ENCODE results near the gene WFS1.
A peak's percentile ranks its signal among the peaks of the same experiment; 100 is the strongest.

Gene WFS1

DNA sequence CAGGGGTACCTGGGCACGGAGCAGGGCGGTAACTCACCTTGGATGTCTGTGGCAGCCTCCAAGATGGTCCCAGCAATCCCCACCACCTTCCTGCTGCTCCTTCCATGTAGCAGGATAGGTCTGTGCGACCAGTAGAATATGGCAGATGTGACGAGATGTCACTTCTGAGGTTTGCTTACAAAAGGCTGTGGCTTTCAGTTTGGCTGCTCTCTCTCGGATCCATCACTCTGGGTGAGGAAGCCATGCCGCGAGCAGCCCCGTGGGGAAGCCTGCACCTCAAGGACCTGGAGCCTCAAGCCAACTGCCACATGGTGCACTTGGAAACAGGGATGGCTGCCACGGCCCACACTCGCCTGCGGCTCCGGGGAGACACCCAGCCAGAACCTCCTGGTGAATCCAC, 37.6 kb downstream of the WFS1 start:
- no peak overlapping the region for H3K4me3 ChIP-seq (ENCODE audit: low read length)
- TF ChIP-seq, protein P1, sequence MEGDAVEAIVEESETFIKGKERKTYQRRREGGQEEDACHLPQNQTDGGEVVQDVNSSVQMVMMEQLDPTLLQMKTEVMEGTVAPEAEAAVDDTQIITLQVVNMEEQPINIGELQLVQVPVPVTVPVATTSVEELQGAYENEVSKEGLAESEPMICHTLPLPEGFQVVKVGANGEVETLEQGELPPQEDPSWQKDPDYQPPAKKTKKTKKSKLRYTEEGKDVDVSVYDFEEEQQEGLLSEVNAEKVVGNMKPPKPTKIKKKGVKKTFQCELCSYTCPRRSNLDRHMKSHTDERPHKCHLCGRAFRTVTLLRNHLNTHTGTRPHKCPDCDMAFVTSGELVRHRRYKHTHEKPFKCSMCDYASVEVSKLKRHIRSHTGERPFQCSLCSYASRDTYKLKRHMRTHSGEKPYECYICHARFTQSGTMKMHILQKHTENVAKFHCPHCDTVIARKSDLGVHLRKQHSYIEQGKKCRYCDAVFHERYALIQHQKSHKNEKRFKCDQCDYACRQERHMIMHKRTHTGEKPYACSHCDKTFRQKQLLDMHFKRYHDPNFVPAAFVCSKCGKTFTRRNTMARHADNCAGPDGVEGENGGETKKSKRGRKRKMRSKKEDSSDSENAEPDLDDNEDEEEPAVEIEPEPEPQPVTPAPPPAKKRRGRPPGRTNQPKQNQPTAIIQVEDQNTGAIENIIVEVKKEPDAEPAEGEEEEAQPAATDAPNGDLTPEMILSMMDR (conservative IDR thresholded peaks at IDR 0.05; ENCODE audit: low read depth, low read length), result no peak
- no peak for DNase-seq (ENCODE audit: low read depth)

DNA sequence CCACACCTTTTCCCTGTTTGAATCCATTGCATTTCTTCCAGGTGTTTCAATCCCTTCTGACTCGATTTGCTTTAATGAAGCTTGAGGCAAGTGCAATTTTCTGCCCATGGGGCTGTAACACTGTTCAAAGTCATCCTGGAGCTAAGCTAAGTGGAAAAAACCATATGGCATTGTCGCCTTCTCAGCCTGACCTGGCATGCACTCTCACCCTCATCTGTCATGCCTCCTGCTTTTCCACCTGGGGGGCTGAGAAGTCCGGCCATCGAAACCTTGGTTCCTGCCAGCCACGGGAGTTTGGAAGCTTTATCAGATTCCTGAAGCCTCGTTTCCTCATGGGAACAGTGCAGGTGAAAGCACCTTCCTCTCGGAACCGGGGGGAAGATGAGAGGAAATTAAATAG, 38.2 kb downstream of the WFS1 start:
- TF ChIP-seq, protein P1 (conservative IDR thresholded peaks at IDR 0.05; ENCODE audit: low read depth, low read length), result no peak
- DNase-seq (ENCODE audit: low read depth), result no peak
- H3K4me3 ChIP-seq (ENCODE audit: low read length), result no peak overlapping the region

DNA sequence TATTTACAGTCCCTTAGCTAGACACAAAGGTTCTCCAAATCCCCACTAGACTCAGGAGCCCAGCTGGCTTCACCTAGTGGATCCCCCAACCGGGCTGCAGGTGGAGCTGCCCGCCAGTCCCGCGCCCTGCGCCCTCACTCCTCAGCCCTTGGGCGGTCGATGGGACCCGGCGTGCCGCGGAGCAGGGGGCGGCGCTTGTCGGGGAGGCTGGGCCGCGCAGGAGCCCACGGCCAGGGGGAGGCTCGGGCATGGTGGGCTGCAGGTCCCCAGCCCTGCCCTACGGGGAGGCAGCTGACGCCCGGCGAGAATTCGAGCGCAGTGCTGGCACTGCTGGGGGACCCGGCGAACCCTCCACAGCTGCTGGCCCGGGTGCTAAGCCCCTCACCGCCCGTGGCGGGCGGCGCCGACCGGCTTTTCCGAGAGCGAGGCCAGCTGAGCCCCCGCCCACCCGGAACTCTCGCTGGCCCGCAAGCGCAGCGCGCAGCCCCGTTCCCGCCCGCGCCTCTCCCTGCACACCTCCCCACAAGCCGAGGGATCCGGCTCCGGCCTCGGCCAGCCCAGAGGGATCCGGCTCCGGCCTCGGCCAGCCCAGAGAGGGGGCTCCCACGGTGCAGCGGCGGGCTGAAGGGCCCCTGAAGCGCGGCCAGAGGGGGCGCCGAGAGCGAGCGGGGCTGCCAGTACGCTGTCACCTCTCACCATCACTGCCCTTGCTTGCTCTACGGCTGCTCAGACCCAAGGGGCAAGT, 39.4 kb downstream of the WFS1 start:
- DNase-seq (ENCODE audit: low read depth), result no peak
- peak overlapping the region; percentile 45 for H3K4me3 ChIP-seq (ENCODE audit: low read length)
- TF ChIP-seq, protein P1 (conservative IDR thresholded peaks at IDR 0.05; ENCODE audit: low read depth, low read length), result peak; percentile 33

DNA sequence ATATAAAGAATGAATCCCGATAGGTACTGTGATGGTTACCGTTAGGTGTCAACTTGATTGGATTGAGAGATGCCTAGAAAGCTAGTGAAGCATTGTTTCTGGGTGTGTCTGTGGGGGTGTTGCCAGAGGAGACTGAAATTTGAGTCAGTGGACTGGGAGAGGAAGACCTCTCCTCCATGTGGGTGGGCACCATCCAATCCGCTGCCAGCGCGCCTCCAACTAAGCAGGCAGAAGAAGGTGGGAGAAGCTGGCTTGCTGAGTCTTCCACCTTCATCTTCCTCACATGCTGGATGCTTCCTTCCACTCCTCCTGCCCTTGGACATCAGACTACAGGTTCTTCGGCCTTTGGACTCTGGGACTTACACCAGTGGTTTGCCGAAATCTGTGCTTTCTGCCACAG, 40.1 kb downstream of the WFS1 start:
- TF ChIP-seq, protein P1 (conservative IDR thresholded peaks at IDR 0.05; ENCODE audit: low read depth, low read length), result no peak
- DNase-seq (ENCODE audit: low read depth), result no peak
- peak overlapping the region; percentile 45 for H3K4me3 ChIP-seq (ENCODE audit: low read length)

DNA sequence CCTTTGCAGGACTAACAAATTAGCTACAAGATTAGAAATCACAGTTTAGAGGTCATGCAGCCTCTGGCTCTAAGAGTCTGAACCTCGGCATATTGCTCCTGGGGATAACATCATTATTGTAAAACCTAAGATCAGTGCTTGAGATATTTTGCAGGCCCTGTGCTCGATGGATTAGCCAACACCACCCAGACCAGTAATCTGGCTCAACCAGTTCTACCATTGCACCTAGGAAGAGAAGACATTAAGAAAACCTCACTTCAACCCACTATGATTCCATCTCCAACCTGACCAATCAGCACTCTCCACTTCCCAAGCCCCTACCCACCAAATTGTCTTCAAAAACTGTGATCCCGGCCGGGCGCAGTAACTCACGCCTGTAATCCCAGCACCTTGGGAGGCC, 43.6 kb downstream of the WFS1 start:
- H3K4me3 ChIP-seq (ENCODE audit: low read length), result no peak overlapping the region
- TF ChIP-seq, protein P1 (conservative IDR thresholded peaks at IDR 0.05; ENCODE audit: low read depth, low read length), result no peak
- no peak for DNase-seq (ENCODE audit: low read depth)

DNA sequence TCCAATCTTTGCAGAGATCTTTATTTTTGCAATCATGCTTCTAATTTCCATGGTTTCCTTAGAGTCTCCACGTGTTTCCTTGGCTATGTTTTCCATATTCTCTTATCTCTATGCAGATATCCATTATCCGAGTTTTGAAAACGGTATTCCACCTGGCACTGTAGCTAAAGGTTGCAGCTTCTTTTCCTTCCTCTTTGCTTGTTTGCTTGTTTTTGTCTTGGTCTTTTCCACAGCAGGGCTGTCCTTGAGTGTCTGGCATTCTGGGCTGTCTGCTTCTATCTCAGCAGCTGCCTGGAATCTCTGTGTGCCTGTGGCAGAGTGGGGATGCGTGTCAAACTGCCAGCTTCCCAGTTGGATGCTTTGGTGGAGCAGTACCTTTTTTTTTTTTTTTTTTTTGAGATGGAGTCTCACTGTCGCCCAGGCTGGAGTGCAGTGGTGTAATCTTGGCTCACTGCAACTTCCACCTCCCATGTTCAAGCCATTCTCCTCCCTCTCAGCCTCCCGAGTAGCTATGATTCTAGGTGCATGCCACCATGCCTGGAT, 46.9 kb downstream of the WFS1 start:
- TF ChIP-seq, protein P1 (conservative IDR thresholded peaks at IDR 0.05; ENCODE audit: low read depth, low read length), result no peak
- DNase-seq (ENCODE audit: low read depth), result no peak
- no peak overlapping the region for H3K4me3 ChIP-seq (ENCODE audit: low read length)

DNA sequence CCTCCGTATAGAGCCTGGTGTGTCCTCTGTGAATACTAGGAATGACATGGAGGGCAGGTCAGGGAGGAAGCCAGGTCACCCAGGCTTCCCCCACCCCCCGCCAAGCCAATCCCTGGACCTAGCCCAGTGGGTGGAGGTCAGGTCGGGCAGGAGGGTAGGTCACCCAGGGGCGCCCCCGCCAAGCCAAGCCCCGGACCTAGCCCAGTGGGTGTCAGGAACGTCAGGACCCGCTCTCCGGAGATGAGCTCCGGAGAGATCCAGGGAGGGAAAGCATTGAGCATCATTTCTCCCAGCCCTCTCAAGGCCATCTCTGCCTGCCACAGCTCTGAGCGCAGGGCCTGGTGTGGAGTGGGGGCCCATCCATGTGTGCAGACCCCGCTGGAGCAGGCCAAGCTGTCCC, 48.6 kb downstream of the WFS1 start:
- H3K4me3 ChIP-seq (ENCODE audit: low read length), result no peak overlapping the region
- TF ChIP-seq, protein P1 (conservative IDR thresholded peaks at IDR 0.05; ENCODE audit: low read depth, low read length), result no peak
- DNase-seq (ENCODE audit: low read depth), result no peak

All from retinal pigment epithelial cell (primary cell).